Breast epithelium (tissue), 3 donors: Measurements from ENCODE around the gene SLC6A19.

Experiments used
- POLR2A ChIP-seq: fragments of 450-650 bp; IDR thresholded peaks from one replicate; pipeline ENCODE4 v1.6.1; 2016; ENCODE audit warnings: antibody characterized with exemption, mild to moderate bottlenecking, moderate library complexity
- POLR2AphosphoS5 ChIP-seq, 3 donors: sonication (generic); formaldehyde crosslinking; IDR thresholded peaks; one replicate each; pipeline ENCODE4 v1.6.1; 2017; ENCODE audit warnings: antibody characterized with exemption in 3 of 3
- TF ChIP-seq, protein P1 (sequence below), 3 donors: fragments of 450-650 bp; IDR thresholded peaks; one replicate each; pipeline ENCODE4 v1.5.1; 2016 to 2017; ENCODE audit warnings: antibody characterized with exemption in 3 of 3, mild to moderate bottlenecking in 3 of 3, moderate library complexity in 3 of 3

DNA sequence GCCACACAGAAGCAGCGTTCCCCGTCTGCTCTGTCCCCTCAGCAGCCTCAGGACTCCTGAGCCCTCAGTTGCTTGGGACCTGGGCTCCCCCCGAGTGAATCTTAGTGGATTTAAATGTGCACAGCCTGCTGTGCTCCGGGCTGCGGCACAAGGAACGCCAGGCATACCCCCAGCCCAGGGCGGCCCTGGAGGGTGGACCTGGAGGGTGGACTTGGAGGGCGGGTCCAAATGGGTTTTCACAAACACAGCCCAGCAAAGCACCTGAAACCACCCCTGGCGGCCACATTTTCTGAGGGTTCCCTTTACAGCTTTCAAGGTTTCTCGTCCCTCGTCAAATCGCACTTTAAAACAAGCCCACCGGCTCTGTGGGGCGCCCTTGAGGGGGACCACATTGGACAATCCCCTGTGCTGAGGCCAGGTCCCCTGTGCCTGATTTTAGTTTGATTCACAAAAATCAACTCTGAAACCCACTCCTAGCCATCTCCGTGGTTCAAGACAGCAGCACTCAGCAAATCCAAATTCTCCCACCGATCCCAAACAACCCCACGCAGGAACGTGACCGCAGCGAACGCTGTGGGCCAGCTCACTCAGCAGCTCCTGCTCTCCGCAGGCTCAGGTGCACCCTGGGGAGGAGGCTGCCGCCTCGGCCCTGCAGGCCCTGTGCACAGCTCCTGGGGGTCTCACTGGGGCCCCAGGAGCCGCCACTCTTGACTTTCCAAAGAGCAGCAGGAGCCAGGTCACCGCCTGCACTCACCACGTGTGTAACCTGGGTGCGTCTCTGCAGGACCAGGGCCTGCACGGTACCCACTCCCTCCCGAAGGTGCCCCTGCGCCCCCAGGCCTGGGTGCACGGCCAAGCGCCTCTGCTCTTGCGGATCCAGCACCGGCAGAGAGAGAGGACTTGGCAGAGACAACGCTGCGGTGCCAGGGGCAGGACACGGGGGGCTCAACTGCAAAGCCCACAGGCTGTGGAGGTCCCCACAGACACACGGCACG lies 64.4 kb downstream of the SLC6A19 start:
- no peak for TF ChIP-seq POLR2AphosphoS5 (IDR thresholded peaks at IDR 0.05)
- TF ChIP-seq, protein P1, sequence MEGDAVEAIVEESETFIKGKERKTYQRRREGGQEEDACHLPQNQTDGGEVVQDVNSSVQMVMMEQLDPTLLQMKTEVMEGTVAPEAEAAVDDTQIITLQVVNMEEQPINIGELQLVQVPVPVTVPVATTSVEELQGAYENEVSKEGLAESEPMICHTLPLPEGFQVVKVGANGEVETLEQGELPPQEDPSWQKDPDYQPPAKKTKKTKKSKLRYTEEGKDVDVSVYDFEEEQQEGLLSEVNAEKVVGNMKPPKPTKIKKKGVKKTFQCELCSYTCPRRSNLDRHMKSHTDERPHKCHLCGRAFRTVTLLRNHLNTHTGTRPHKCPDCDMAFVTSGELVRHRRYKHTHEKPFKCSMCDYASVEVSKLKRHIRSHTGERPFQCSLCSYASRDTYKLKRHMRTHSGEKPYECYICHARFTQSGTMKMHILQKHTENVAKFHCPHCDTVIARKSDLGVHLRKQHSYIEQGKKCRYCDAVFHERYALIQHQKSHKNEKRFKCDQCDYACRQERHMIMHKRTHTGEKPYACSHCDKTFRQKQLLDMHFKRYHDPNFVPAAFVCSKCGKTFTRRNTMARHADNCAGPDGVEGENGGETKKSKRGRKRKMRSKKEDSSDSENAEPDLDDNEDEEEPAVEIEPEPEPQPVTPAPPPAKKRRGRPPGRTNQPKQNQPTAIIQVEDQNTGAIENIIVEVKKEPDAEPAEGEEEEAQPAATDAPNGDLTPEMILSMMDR (IDR thresholded peaks at IDR 0.05), result no peak
- no peak for TF ChIP-seq POLR2A
